Stomach smooth muscle (tissue), 2 donors: ENCODE measurements around the gene KPNA2.
"Not testable (repeated sequence)": the region's sequence is repeated elsewhere in the genome, so short reads cannot be mapped to it uniquely, and the experiment has no call there.

Source experiments
- H3K27ac ChIP-seq: one replicate; pipeline ENCODE4 v1.7.0; 2013; ENCODE audit warnings: mild to moderate bottlenecking, low read length, inconsistent platforms
- H3K27me3 ChIP-seq, 2 donors: one replicate each; pipeline ENCODE4 v1.7.0; 2013; ENCODE audit warnings: low read length in 2 of 2; ENCODE audit not compliant: insufficient read depth in 2 of 2, control insufficient read depth in 1 of 2
- H3K36me3 ChIP-seq, 2 donors: one replicate each; pipeline ENCODE4 v1.7.0; 2013; ENCODE audit warnings: low read length in 2 of 2; ENCODE audit not compliant: control insufficient read depth in 2 of 2, insufficient read depth in 2 of 2
- H3K4me1 ChIP-seq: one replicate; pipeline ENCODE4 v1.7.0; 2013; ENCODE audit warnings: low read length; ENCODE audit not compliant: control insufficient read depth, insufficient read depth
- H3K4me3 ChIP-seq, 2 donors: one replicate each; pipeline ENCODE4 v1.7.0; 2013; ENCODE audit warnings: low read length in 2 of 2
- H3K9ac ChIP-seq, 2 donors: one replicate each; pipeline ENCODE4 v1.7.0; 2013; ENCODE audit warnings: low read length in 2 of 2, mild to moderate bottlenecking in 1 of 2
- H3K9me3 ChIP-seq, 2 donors: one replicate each; pipeline ENCODE4 v1.7.0; 2013; ENCODE audit warnings: low read length in 2 of 2; ENCODE audit not compliant: control insufficient read depth in 2 of 2
- donor health status: healthy.
- donor health status: Pancreatic carcinoma.

Gene KPNA2

DNA sequence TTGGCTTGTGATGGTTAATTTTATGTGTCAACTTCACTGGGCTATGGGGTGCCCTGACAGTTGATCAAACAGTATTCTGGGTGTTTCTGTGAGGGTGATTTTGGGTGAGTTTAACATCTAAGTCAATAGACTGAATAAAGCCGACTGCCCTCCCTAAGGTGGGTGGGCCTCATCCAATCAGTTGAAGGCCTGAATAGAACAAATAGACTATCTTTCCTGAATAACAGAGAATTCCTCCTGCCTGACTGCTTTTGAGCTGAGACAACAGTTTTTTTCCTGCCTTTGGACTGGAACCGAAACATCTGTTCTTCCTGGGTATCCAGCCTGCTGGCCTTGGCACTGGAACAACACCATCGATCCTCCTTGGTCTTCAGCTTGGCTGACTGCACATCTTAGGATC lies 33.0 kb downstream of the KPNA2 start:
- H3K27ac ChIP-seq, H3K27me3 ChIP-seq, H3K4me3 ChIP-seq, H3K36me3 ChIP-seq, H3K4me1 ChIP-seq, H3K9ac ChIP-seq, H3K9me3 ChIP-seq: not testable (repeated sequence)

DNA sequence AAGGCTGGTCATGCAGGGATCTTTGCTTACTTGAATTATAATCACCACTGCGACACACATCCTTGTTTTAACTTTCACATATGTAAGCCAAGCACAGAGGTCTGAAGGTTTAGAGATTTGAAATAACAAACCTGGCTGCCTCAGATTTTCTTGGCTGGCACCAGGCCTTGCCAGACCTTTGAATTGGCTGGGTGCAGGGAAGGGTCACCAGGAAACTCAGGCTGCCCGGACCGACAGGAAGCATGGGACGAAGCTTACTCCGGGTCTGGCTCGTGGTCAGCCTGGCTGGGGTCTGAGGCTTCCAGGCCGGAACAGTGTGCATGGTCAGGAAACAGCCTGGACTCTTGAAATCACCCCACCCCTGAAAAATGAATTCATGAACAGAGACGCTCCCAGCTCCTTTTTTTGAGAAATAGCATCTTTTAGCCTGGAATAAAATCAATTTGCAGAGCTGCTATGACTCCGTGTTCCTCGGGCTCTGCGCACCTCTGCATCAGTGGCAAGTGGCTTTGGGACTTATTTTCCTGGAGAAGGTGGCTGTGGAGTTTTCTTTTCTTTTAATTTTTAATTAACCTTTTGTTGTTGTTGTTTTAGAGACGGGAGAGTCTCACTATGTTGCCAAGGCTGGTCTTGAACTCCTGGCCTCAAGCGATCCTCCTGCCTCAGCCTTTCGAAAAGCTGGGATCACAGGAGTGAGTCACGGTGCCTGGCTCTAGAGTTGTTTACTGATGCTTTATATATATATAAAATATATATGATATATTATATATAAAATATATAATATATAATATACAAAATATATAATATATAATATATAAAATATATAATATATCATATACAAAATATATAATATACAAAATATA lies 35.3 kb downstream of the KPNA2 start:
- H3K27me3 ChIP-seq, H3K9me3 ChIP-seq, H3K4me3 ChIP-seq, H3K36me3 ChIP-seq, H3K27ac ChIP-seq, H3K4me1 ChIP-seq, H3K9ac ChIP-seq: not testable (repeated sequence)

- Histone ChIP-seq H3K27me3 (no peaks in the 10 kb centered on the region), H3K36me3 (no peaks in the 10 kb centered on the region), H3K4me3 (no peak overlapping the region), H3K9ac (no peak overlapping the region), H3K4me1 (peaks cover 5% of the 10 kb centered on the region), H3K27ac (no peak overlapping the region), H3K9me3 (no peaks in the 10 kb centered on the region)
These were observed 38.7 kb downstream of the KPNA2 start for GRCh38 chr17:68074279-68074678.

DNA sequence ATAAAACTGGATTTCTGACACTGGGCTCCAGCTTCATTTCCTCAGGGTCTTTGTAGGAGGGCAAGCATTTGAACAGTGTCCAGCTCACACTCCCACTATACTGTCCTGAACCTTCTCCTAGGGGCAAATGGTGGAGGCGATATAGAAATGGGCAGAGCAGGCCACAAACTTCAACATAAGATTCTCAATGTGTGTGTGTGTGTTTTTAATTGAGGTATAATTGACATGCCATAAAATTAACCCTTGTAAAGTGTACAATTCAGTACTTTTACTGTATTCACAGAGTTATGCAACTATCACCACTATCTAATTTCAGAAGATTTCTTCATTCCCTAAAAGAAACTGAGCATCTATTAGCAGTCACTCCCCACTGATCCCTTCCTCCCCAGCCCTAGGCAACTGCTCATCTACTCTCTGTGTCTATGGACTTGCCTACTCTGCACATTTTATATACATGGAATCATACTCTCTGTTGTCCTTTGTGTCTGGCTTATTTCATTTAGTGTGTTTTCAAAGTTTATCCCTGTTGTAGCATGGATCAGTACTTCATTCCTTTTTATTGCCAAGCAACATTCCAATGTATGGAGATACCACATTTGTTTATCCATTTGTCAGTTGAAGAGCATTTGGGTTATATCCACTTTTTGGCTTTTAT lies 40.5 kb downstream of the KPNA2 start:
- not testable (repeated sequence) for H3K27ac ChIP-seq, H3K36me3 ChIP-seq, H3K4me3 ChIP-seq, H3K4me1 ChIP-seq, H3K9me3 ChIP-seq, H3K27me3 ChIP-seq, H3K9ac ChIP-seq

GRCh38 chr17:68077498-68077897 lies 42.0 kb downstream of the KPNA2 start:
- H3K4me1 ChIP-seq, H3K36me3 ChIP-seq, H3K4me3 ChIP-seq, H3K9ac ChIP-seq, H3K27me3 ChIP-seq, H3K27ac ChIP-seq, H3K9me3 ChIP-seq: not testable (repeated sequence)

GRCh38 chr17:68080411-68081150 lies 45.0 kb downstream of the KPNA2 start:
- H3K9ac ChIP-seq, result no peak overlapping the region
- no peak overlapping the region for H3K4me3 ChIP-seq
- H3K27ac ChIP-seq, result no peak overlapping the region
- H3K27me3 ChIP-seq, result no peaks in the 10 kb centered on the region
- H3K4me1 ChIP-seq, result peaks cover 2% of the 10 kb centered on the region
- no peaks in the 10 kb centered on the region for H3K36me3 ChIP-seq
- H3K9me3 ChIP-seq, result no peaks in the 10 kb centered on the region

DNA sequence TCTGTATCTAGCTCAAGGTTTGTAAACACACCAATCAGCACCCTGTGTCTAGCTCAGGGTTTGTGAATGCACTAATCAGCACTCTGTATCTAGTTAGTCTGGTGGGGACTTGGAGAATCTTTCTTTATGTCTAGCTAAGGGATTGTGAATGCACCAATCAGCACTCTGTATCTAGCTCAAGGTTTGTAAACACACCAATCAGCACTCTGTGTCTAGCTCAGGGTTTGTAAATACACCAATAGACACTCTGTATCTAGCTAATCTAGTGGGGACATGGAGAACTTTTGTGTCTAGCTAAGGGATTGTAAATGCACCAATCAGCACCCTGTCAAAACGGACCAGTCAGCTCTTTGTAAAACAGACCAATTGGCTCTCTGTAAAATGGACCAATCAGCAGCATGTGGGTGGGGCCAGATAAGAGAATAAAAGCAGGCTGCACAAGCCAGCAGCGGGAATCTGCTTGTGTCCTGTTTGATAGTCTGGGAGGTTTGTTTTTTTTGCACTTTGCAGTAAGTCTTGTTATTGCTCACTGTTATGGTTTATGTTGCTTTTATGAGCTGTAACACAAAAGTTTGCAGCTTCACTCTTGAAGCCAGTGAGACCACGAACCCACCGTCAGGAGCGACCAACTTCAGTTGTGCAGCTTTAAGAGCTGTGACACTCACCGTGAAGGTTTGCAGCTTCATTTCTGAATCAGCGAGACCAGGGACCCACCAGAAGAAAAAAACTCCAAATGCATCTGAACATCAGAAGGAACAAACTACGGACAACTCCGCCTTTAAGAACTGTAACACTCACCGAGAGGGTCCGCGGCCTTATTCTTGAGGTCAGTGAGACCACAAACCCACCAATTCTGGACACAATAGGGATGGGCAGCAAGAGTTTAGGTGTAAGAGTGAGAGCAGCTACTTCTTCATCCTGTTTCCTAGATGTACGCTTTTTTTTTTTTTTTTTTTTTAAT lies 46.0 kb downstream of the KPNA2 start:
- H3K9ac ChIP-seq, H3K27ac ChIP-seq, H3K9me3 ChIP-seq, H3K36me3 ChIP-seq, H3K4me1 ChIP-seq, H3K27me3 ChIP-seq, H3K4me3 ChIP-seq: not testable (repeated sequence)

GRCh38 chr17:68085771-68086381 lies 50.3 kb downstream of the KPNA2 start:
- no peaks in the 10 kb centered on the region for H3K27me3 ChIP-seq
- H3K9ac ChIP-seq, result no peak overlapping the region
- H3K36me3 ChIP-seq, result no peaks in the 10 kb centered on the region
- H3K27ac ChIP-seq, result no peak overlapping the region
- no peaks in the 10 kb centered on the region for H3K9me3 ChIP-seq
- H3K4me1 ChIP-seq, result peaks cover 2% of the 10 kb centered on the region
- no peak overlapping the region for H3K4me3 ChIP-seq

DNA sequence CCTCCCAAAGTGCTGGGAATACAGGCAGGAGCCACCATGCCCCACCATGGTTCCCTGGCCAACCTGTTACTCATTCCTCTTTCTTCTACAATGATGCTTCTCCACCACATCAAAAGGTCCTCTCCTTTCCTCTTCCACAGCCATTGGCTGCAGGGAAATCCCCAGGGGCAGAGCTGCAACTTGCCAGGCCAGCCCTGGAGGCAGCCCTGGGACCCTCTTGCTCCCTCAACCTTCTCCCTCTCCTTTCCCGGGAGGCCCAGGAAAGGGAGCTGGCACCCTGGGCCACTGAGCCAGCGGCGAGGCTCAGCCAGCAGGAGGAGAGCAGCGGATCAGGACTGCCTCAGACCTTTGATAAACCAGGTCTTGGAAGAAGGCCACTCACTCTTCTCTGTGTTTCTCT lies 51.1 kb downstream of the KPNA2 start:
- H3K36me3 ChIP-seq, H3K9ac ChIP-seq, H3K4me1 ChIP-seq, H3K27ac ChIP-seq, H3K4me3 ChIP-seq, H3K27me3 ChIP-seq, H3K9me3 ChIP-seq: not testable (repeated sequence)

DNA sequence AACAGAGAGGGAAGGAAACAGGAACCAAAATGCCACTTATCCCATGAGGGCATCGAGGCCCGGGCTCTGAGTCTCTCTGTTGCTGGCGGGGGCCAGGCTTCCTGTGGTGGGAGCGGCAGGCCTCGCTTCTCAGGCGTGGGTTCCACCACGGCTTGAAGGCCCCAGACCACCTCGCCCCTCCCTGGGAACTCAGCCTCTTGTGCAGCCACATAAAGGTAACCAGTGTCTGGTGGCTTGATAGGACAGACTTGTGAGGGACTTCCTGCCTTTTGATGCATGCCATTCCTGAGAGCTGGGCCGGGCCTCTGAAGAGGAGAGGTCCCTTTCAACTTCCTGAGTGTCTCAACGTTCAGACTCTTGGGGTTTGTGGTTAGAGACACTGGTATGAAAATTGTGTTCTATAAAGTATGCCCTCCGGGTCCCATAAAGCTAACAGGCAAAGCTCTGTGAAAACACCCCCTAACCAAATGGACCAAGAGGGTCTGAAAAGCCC lies 51.6 kb downstream of the KPNA2 start:
- not testable (repeated sequence) for H3K36me3 ChIP-seq, H3K27me3 ChIP-seq, H3K4me3 ChIP-seq, H3K27ac ChIP-seq, H3K4me1 ChIP-seq, H3K9ac ChIP-seq, H3K9me3 ChIP-seq
